Measurements from ENCODE around the gene GRIN2A. TPM values are rescaled to one million over a fixed set of nuclear protein-coding genes. Genes with fewer than 3 reads are reported as not detected.

GRIN2A gene
- total RNA-seq, 1 donor from 2014 or later = 6.8 TPM

DNA sequence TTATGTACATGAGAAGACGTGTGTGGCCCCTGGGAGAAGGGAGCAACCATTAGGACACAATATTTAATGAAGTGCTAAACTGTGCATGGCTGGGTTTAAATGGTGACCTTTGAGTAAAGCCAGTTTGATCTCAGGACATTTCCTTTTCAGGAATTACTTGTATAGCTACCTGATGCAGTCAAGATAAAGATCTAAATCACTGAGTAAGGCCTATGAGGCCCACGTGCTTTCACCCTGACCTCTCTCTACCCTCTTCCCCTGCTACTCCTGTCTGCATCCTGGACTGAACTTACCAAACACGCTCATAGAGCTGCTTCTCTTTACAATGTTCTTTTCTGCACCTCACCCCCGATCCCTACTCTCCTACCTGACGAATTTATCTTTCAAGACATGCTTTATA is 98.9 kb downstream of the GRIN2A start:
- Mint-ChIP-seq H3K36me3 (ENCODE audit: unreplicated experiment) (no peaks in the 10 kb centered on the region), H3K27me3 (ENCODE audit: unreplicated experiment) (peaks cover 4% of the 10 kb centered on the region), H3K4me3 (ENCODE audit: unreplicated experiment) (no peak overlapping the region), H3K27ac (ENCODE audit: unreplicated experiment) (no peak overlapping the region), H3K9me3 (ENCODE audit: unreplicated experiment) (no peaks in the 10 kb centered on the region), H3K4me1 (ENCODE audit: low read depth, unreplicated experiment) (peaks cover 27% of the 10 kb centered on the region)
- DNase-seq = no peak
- TF ChIP-seq, protein P1, sequence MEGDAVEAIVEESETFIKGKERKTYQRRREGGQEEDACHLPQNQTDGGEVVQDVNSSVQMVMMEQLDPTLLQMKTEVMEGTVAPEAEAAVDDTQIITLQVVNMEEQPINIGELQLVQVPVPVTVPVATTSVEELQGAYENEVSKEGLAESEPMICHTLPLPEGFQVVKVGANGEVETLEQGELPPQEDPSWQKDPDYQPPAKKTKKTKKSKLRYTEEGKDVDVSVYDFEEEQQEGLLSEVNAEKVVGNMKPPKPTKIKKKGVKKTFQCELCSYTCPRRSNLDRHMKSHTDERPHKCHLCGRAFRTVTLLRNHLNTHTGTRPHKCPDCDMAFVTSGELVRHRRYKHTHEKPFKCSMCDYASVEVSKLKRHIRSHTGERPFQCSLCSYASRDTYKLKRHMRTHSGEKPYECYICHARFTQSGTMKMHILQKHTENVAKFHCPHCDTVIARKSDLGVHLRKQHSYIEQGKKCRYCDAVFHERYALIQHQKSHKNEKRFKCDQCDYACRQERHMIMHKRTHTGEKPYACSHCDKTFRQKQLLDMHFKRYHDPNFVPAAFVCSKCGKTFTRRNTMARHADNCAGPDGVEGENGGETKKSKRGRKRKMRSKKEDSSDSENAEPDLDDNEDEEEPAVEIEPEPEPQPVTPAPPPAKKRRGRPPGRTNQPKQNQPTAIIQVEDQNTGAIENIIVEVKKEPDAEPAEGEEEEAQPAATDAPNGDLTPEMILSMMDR (IDR thresholded peaks at IDR 0.05; ENCODE audit: partially characterized antibody, unreplicated experiment) = no peak

- no peaks in the 10 kb centered on the region for H3K9me3 Mint-ChIP-seq (ENCODE audit: unreplicated experiment)
- no peak overlapping the region for H3K4me3 Mint-ChIP-seq (ENCODE audit: unreplicated experiment)
- H3K27me3 Mint-ChIP-seq (ENCODE audit: unreplicated experiment) = peaks cover 4% of the 10 kb centered on the region
- DNase-seq = no peak
- TF ChIP-seq, protein P1 (IDR thresholded peaks at IDR 0.05; ENCODE audit: partially characterized antibody, unreplicated experiment) = no peak
- H3K36me3 Mint-ChIP-seq (ENCODE audit: unreplicated experiment) = no peaks in the 10 kb centered on the region
- H3K27ac Mint-ChIP-seq (ENCODE audit: unreplicated experiment) = no peak overlapping the region
- peaks cover 21% of the 10 kb centered on the region for H3K4me1 Mint-ChIP-seq (ENCODE audit: low read depth, unreplicated experiment)
Observed at GRCh38 chr16:10081201-10081940, 100.9 kb downstream of the GRIN2A start.

GRCh38 chr16:10080051-10080772 is 102.0 kb downstream of the GRIN2A start:
- no peaks in the 10 kb centered on the region for H3K36me3 Mint-ChIP-seq (ENCODE audit: unreplicated experiment)
- H3K9me3 Mint-ChIP-seq (ENCODE audit: unreplicated experiment) = no peaks in the 10 kb centered on the region
- peaks cover 2% of the 10 kb centered on the region for H3K27me3 Mint-ChIP-seq (ENCODE audit: unreplicated experiment)
- TF ChIP-seq, protein P1 (IDR thresholded peaks at IDR 0.05; ENCODE audit: partially characterized antibody, unreplicated experiment) = no peak
- H3K27ac Mint-ChIP-seq (ENCODE audit: unreplicated experiment) = no peak overlapping the region
- DNase-seq = no peak
- H3K4me1 Mint-ChIP-seq (ENCODE audit: low read depth, unreplicated experiment) = peaks cover 18% of the 10 kb centered on the region
- H3K4me3 Mint-ChIP-seq (ENCODE audit: unreplicated experiment) = no peak overlapping the region

DNA sequence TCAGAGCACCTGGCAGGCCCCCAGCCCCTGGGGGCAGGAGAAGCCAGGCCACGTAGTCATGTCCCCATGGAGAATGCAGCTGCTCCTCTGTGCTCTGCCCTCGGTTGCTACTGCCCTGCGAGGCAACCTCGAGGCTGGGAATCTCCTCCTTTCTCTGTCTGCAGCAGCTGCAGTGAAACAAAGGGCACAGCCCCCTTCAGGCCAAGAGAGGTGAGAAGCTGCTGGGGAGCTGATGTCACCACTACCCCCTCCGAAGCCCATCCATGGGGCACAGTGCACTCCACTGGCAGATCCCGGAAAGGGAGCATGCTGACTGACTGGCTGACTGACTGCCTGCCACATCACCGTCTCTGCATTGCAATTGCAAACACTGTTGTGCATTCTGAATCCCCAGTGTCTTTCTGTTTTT is 103.7 kb downstream of the GRIN2A start:
- no peaks in the 10 kb centered on the region for H3K9me3 Mint-ChIP-seq (ENCODE audit: unreplicated experiment)
- H3K27me3 Mint-ChIP-seq (ENCODE audit: unreplicated experiment) = no peaks in the 10 kb centered on the region
- peak; percentile 61 for DNase-seq
- peak overlapping the region; percentile 49 for H3K27ac Mint-ChIP-seq (ENCODE audit: unreplicated experiment)
- peaks cover 18% of the 10 kb centered on the region for H3K4me1 Mint-ChIP-seq (ENCODE audit: low read depth, unreplicated experiment)
- TF ChIP-seq, protein P1 (IDR thresholded peaks at IDR 0.05; ENCODE audit: partially characterized antibody, unreplicated experiment) = peak; percentile 23
- H3K36me3 Mint-ChIP-seq (ENCODE audit: unreplicated experiment) = no peaks in the 10 kb centered on the region
- H3K4me3 Mint-ChIP-seq (ENCODE audit: unreplicated experiment) = peak overlapping the region; percentile 17

DNA sequence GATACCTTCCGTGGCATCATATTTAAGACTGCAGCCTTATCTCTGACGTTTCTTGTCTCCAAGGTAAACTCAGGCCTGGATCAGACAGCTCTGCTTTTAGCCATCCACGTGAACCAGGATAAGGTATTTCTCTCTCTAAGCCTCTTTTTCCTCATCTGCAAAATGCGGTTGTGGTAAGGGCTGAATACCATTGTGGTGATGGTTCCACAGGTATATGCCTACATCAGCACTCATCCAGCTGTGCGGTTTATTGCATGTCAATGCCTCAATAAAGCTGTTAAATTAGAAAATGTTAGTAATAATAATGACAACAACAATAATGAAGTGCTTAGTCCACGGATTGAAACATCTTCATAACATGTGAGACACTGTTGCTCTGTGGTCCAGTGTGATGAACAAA is 104.4 kb downstream of the GRIN2A start:
- Mint-ChIP-seq H3K9me3 (ENCODE audit: unreplicated experiment) (no peaks in the 10 kb centered on the region), H3K27me3 (ENCODE audit: unreplicated experiment) (no peaks in the 10 kb centered on the region), H3K4me3 (ENCODE audit: unreplicated experiment) (no peak overlapping the region), H3K36me3 (ENCODE audit: unreplicated experiment) (no peaks in the 10 kb centered on the region), H3K27ac (ENCODE audit: unreplicated experiment) (peak overlapping the region; percentile 26), H3K4me1 (ENCODE audit: low read depth, unreplicated experiment) (peaks cover 18% of the 10 kb centered on the region)
- TF ChIP-seq, protein P1 (IDR thresholded peaks at IDR 0.05; ENCODE audit: partially characterized antibody, unreplicated experiment) = no peak
- DNase-seq = no peak

All from glutamatergic neuron (in vitro differentiated cells).